KMS-11 (cell line): ENCODE results near the gene PDHX.

Experiments
- H2AFZ ChIP-seq: fragments of 200-600 bp; sonication (generic); 2 replicates; pipeline ENCODE4 v1.6.1; 2016; ENCODE audit warnings: antibody characterized with exemption, mixed run types, low read depth
- H3K27ac ChIP-seq: fragments of 200-600 bp; sonication (generic); 2 replicates; pipeline ENCODE4 v1.6.1; 2016; ENCODE audit warnings: mild to moderate bottlenecking, mixed run types
- H3K27me3 ChIP-seq: fragments of 200-600 bp; sonication (generic); 2 replicates; pipeline ENCODE4 v1.6.1; 2017; ENCODE audit warnings: mild to moderate bottlenecking, low read depth, mixed run types, moderate library complexity; ENCODE audit not compliant: insufficient read depth
- H3K36me3 ChIP-seq: fragments of 200-600 bp; sonication (generic); 2 replicates; pipeline ENCODE4 v1.6.1; 2017; ENCODE audit warnings: mild to moderate bottlenecking, mixed run types; ENCODE audit not compliant: insufficient read depth
- H3K4me1 ChIP-seq: fragments of 200-600 bp; sonication (generic); 2 replicates; pipeline ENCODE4 v1.6.1; 2016; ENCODE audit warnings: mild to moderate bottlenecking, low read depth, mixed run types; ENCODE audit not compliant: poor library complexity, severe bottlenecking
- H3K4me2 ChIP-seq: fragments of 200-600 bp; sonication (generic); 2 replicates; pipeline ENCODE4 v1.7.0; 2016; ENCODE audit warnings: mild to moderate bottlenecking, mixed run types
- H3K4me3 ChIP-seq: fragments of 200-600 bp; sonication (generic); IDR thresholded peaks from 2 replicates; pipeline ENCODE4 v1.6.1; 2017; ENCODE audit warnings: low read depth, low read length, mixed read lengths; ENCODE audit not compliant: insufficient read depth
- H3K79me2 ChIP-seq: fragments of 200-600 bp; sonication (generic); 2 replicates; pipeline ENCODE4 v1.6.1; 2016; ENCODE audit warnings: low read depth, mixed run types; ENCODE audit not compliant: insufficient read depth
- H3K9ac ChIP-seq: fragments of 200-600 bp; sonication (generic); 2 replicates; pipeline ENCODE4 v1.6.1; 2016; ENCODE audit warnings: mild to moderate bottlenecking, mixed run types
- H4K20me1 ChIP-seq: fragments of 200-600 bp; sonication (generic); 2 replicates; pipeline ENCODE4 v1.6.1; 2016; ENCODE audit warnings: mild to moderate bottlenecking, mixed run types; ENCODE audit not compliant: insufficient read depth
- TF ChIP-seq, protein P1 (sequence below): fragments of 200-600 bp; sonication (generic); conservative IDR thresholded peaks from 2 replicates; pipeline ENCODE4 v1.6.1; 2017; ENCODE audit warnings: low read depth, mild to moderate bottlenecking, antibody characterized with exemption, low read length, moderate library complexity, mixed read lengths

Gene PDHX

DNA sequence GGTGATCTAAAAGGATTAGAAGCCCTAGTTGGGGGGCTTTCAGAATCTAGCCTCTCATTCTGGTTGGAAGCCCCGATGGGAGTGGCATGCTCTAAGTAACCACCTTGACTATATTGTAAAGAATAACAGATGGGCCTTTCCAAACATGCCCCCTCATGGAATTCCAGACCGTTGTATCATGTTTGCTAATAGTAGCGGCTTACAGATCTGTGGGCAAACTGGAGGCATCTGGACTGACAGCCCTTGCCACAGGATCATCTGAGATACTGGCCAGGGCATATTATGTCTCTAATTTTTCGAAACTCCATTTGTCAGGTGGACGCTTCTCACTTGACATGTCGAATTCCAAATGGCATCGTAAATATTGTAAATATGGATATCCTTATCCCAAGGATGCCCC is 10.8 kb upstream of the PDHX start:
- TF ChIP-seq, protein P1, sequence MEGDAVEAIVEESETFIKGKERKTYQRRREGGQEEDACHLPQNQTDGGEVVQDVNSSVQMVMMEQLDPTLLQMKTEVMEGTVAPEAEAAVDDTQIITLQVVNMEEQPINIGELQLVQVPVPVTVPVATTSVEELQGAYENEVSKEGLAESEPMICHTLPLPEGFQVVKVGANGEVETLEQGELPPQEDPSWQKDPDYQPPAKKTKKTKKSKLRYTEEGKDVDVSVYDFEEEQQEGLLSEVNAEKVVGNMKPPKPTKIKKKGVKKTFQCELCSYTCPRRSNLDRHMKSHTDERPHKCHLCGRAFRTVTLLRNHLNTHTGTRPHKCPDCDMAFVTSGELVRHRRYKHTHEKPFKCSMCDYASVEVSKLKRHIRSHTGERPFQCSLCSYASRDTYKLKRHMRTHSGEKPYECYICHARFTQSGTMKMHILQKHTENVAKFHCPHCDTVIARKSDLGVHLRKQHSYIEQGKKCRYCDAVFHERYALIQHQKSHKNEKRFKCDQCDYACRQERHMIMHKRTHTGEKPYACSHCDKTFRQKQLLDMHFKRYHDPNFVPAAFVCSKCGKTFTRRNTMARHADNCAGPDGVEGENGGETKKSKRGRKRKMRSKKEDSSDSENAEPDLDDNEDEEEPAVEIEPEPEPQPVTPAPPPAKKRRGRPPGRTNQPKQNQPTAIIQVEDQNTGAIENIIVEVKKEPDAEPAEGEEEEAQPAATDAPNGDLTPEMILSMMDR: no peak
- Histone ChIP-seq H3K27ac (no peak overlapping the region), H3K36me3 (no peaks in the 10 kb centered on the region), H4K20me1 (no peaks in the 10 kb centered on the region), H3K27me3 (no peaks in the 10 kb centered on the region), H3K4me2 (no peak overlapping the region), H3K4me3 (no peak overlapping the region), H3K9ac (no peak overlapping the region), H3K79me2 (no peaks in the 10 kb centered on the region; the same call in 1 of the 2 replicates), H3K4me1 (peaks cover 25% of the 10 kb centered on the region), H2AFZ (no peak overlapping the region)

DNA sequence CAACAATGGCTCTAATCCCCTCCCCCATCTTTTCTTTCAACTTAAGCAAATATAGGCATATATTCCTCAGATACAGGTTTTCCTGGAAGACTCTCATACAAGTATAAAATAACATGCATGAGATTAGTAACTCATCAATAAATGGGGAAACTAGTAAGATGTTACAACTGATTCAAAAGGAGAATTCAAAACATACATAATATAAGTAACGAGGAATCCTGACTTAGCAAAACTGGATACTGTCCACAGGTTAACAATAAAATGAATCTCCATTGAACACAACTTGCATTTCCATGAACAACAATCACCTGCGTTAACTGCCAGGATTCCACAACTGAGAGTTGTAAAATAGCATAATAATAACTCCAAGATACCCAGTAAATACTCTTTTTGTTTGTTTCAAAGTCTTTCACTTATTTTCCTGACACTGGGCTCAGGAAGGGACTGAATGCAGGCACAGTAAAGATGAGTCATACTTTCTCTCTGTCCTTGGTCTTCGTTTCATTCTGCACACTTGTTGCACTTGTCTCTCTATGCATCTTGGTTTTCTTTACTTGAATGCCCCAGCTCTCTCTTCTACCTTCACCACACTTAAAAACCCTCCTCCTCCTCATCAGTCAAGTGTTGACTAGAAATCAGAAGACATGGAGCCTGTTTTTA is 8.4 kb upstream of the PDHX start:
- H3K4me2 ChIP-seq: no peak overlapping the region
- no peak overlapping the region for H3K27ac ChIP-seq
- peaks cover 38% of the 10 kb centered on the region for H3K4me1 ChIP-seq
- TF ChIP-seq, protein P1: no peak
- H3K79me2 ChIP-seq: no peaks in the 10 kb centered on the region; the same call in 1 of the 2 replicates
- H3K36me3 ChIP-seq: no peaks in the 10 kb centered on the region
- no peak overlapping the region for H3K4me3 ChIP-seq
- H4K20me1 ChIP-seq: no peaks in the 10 kb centered on the region
- H3K27me3 ChIP-seq: no peaks in the 10 kb centered on the region
- no peak overlapping the region for H2AFZ ChIP-seq
- no peak overlapping the region for H3K9ac ChIP-seq

DNA sequence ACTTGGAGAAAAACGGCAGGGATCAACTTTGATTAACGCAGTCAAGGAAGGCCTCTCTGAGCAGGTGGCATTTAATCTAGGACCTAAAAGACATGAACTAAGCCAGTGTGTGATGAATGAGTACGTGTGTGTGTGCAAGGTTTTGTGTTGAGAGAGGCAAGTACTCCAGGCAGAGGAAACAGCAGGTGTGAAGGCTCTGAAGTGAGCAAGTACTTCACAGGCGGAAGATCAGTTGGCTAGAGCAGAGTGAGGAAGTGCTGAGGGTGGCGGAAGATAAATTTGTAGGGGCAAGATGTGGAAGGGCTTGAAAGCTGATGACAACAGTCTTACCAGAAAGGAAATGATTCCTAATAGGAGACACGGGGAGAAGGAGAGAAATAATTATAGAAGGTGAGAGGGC is 7.0 kb upstream of the PDHX start:
- H3K4me2 ChIP-seq: no peak overlapping the region
- H3K4me3 ChIP-seq: no peak overlapping the region
- no peak overlapping the region for H2AFZ ChIP-seq
- H3K9ac ChIP-seq: no peak overlapping the region
- H3K79me2 ChIP-seq: no peaks in the 10 kb centered on the region; the same call in 1 of the 2 replicates
- peaks cover 38% of the 10 kb centered on the region for H3K4me1 ChIP-seq
- H3K27me3 ChIP-seq: no peaks in the 10 kb centered on the region
- no peaks in the 10 kb centered on the region for H4K20me1 ChIP-seq
- H3K36me3 ChIP-seq: no peaks in the 10 kb centered on the region
- no peak overlapping the region for H3K27ac ChIP-seq
- TF ChIP-seq, protein P1: no peak

DNA sequence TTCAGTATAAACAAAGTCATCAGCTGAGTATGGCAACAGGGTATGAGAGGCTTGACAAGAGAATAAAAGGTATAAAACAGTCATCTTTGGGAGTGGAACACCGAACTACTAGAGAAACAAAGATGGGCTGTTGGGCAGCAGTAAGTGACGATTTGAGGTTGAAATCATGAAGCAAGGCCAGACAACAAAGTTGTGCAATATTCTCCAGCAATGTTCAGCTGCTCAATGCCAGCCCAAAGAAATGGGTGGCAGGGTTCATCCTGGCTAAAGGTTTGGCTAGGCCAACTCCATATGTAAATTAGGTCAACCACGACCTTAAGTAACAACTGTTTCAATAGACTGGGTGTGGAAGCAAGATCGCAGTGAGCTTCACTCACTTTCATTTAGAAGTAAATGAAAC is 6.5 kb upstream of the PDHX start:
- Histone ChIP-seq H3K36me3 (no peaks in the 10 kb centered on the region), H4K20me1 (no peaks in the 10 kb centered on the region), H3K27me3 (no peaks in the 10 kb centered on the region), H3K4me1 (peaks cover 39% of the 10 kb centered on the region), H3K4me2 (peak overlapping the region; percentile 30; the same call in 1 of the 2 replicates), H2AFZ (no peak overlapping the region), H3K79me2 (no peaks in the 10 kb centered on the region; the same call in 1 of the 2 replicates), H3K9ac (no peak overlapping the region), H3K27ac (no peak overlapping the region), H3K4me3 (no peak overlapping the region)
- TF ChIP-seq, protein P1: no peak
